ENCODE measurements around the gene SLC38A8.

SLC38A8 gene

DNA sequence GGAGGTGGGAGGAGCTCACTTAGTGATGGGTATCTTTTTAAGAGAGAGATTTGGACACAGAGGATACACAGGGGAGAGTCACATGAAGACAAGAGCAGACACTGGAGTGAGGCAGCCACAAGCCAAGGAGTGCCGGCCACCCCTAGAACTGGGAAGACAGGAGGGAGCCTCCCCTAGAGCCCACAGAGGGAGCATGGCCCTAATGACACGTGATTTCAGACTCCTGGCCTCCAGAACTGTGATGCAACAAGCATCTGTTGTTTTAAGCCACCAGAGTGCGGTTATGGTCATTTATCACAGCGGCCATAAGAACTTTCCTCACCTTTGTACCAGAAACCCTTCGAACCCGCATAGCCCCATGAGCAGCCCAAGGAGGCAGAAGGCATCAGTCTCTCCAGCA lies 33.3 kb downstream of the SLC38A8 start:
- DNase-seq (ENCODE audit: low read depth): no peak
- TF ChIP-seq CTCF (IDR thresholded peaks at IDR 0.05; ENCODE audit: control insufficient read depth, insufficient read depth, low read depth, low read length, missing control alignments): no peak
- no peak overlapping the region for H3K4me3 ChIP-seq (ENCODE audit: control insufficient read depth, low read depth, low read length)

DNA sequence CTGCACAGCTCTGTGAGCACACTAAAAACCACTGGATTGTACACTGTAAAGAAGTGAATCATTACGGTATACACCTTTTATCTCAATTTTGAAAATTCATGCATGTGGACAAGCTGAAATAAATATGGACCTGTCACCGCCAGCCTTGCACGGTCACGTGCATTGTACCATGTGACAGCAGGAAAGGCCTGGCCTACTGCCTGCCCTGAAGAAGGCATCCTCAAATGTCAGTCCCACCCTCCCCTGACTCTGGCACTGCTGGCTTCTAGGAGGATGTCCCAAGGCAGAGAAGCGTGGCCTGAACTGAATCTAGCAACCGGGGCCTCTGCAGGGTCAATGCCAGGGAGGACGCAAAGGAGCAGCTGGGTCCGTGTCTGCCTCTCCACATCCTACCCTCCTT lies 34.6 kb downstream of the SLC38A8 start:
- no peak for TF ChIP-seq CTCF (IDR thresholded peaks at IDR 0.05; ENCODE audit: control insufficient read depth, insufficient read depth, low read depth, low read length, missing control alignments)
- DNase-seq (ENCODE audit: low read depth): no peak
- no peak overlapping the region for H3K4me3 ChIP-seq (ENCODE audit: control insufficient read depth, low read depth, low read length)

- no peak for TF ChIP-seq CTCF (IDR thresholded peaks at IDR 0.05; ENCODE audit: control insufficient read depth, insufficient read depth, low read depth, low read length, missing control alignments)
- no peak overlapping the region for H3K4me3 ChIP-seq (ENCODE audit: control insufficient read depth, low read depth, low read length)
- no peak for DNase-seq (ENCODE audit: low read depth)
Observed at GRCh38 chr16:84007520-84007919, 35.1 kb downstream of the SLC38A8 start.

GRCh38 chr16:84005391-84005790 lies 37.2 kb downstream of the SLC38A8 start:
- H3K4me3 ChIP-seq (ENCODE audit: control insufficient read depth, low read depth, low read length): no peak overlapping the region
- DNase-seq (ENCODE audit: low read depth): no peak
- no peak for TF ChIP-seq CTCF (IDR thresholded peaks at IDR 0.05; ENCODE audit: control insufficient read depth, insufficient read depth, low read depth, low read length, missing control alignments)

- H3K4me3 ChIP-seq (ENCODE audit: control insufficient read depth, low read depth, low read length): no peak overlapping the region
- TF ChIP-seq CTCF (IDR thresholded peaks at IDR 0.05; ENCODE audit: control insufficient read depth, insufficient read depth, low read depth, low read length, missing control alignments): no peak
- DNase-seq (ENCODE audit: low read depth): no peak
Observed at GRCh38 chr16:84004442-84004841, 38.2 kb downstream of the SLC38A8 start.

DNA sequence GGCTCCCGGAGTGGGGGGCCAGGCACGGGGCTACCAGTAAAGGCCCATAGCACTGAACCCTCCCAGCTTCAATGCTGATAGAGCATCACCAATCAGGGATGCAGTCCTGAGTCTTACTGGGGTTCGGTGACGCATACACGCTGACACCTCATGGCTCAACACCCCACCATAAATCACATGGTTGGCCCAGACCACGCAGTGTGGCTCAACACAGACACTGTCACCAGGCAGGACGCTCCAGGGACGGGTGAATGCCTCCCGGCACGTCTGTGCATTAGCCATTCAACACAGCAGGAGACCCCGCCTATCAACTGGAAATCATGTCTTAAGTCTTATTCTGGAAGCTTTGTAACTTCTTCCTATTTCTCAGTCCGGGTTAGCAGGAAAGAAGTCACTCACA lies 39.6 kb downstream of the SLC38A8 start:
- no peak for TF ChIP-seq CTCF (IDR thresholded peaks at IDR 0.05; ENCODE audit: control insufficient read depth, insufficient read depth, low read depth, low read length, missing control alignments)
- no peak overlapping the region for H3K4me3 ChIP-seq (ENCODE audit: control insufficient read depth, low read depth, low read length)
- DNase-seq (ENCODE audit: low read depth): no peak

GRCh38 chr16:84001726-84002125 lies 40.9 kb downstream of the SLC38A8 start:
- H3K4me3 ChIP-seq (ENCODE audit: control insufficient read depth, low read depth, low read length): no peak overlapping the region
- no peak for DNase-seq (ENCODE audit: low read depth)
- no peak for TF ChIP-seq CTCF (IDR thresholded peaks at IDR 0.05; ENCODE audit: control insufficient read depth, insufficient read depth, low read depth, low read length, missing control alignments)
